HUDEP-2 (cell line): ENCODE data around the gene PTPRG.
A peak's percentile ranks its signal among the peaks of the same experiment; 100 is the strongest.

Experiments used
- DNase-seq, 76 experiments: peaks; one replicate each; lab custom pipeline; 2025; ENCODE audit not compliant: unreplicated experiment in 76 of 76; lab: John Stamatoyannopoulos, UW

PTPRG gene

DNA sequence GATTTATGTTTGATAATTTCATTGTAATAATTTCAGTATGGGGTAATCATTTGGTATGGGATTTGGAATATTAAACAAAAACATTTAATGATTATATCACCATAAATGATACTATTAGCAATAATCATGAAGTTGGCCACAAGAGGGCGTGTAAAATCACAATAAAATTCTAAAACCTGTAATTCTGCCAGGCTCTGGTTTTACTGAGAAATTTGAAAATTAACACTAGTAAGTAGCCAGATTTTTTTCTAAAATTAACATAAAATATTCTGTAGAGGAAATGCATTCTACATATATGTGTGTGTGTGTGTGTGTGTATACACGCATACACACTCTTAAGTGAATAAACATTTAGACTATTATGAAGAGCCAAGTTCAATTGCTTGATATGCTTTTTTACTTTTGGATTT is 771.5 kb downstream of the PTPRG start:
- DNase-seq: peak in 3 of 76 experiments; percentile 1 to 13 (median 11)

DNA sequence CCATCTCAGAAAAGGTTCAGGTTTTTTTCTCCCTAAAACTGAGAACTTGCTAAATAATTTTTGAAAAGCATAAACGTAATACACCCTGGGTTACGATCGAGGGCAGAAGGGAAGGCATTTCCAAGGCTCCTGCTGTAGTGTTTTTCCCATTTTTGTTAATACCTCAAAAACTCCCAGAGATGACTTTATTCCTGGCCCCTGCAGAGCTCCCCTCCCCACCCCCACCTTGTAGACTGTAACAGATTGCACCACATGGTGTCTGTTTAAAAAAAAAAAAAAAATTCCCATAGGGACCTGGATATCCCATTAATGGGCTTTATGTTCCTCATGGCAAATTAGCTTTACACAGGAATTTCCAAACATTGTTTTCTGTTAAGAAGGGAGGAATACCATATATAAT is 773.8 kb downstream of the PTPRG start:
- no peak for DNase-seq

DNA sequence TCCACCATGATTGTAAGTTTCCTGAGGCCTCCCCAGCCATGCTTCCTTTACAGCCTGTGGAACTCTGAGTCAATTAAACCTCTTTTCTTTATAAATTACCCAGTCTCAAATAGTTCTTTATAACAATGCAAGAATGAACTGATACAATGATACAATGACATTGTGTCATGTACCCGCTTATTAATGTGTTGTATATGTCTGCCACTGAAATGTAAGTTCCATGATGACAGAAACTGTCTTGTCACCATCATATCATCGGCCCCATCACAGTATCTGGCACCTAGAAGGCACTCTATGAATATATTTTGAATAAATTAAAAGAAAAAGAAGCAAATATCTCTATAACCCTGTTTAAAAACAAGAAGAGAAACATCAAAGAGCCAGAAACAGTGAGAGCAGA is 782.4 kb downstream of the PTPRG start:
- no peak for DNase-seq
